PFSK-1 (cell line): Measurements from ENCODE around the gene CRY2.

Experiments used
- SIN3A ChIP-seq: IDR thresholded peaks from 2 replicates; pipeline ENCODE4 v1.6.1; 2012; ENCODE audit warnings: mild to moderate bottlenecking, low read length, moderate library complexity, borderline replicate concordance; ENCODE audit not compliant: insufficient read depth
- TF ChIP-seq, protein P1 (sequence below), 2 experiments: IDR thresholded peaks; 2 replicates each; pipeline versions ENCODE4 v1.6.1 to v1.8.0; 2011 to 2012; ENCODE audit warnings: low read depth in 2 of 2, low read length in 2 of 2, control low read depth in 1 of 2, inconsistent platforms in 1 of 2, mild to moderate bottlenecking in 1 of 2, moderate library complexity in 1 of 2; ENCODE audit not compliant: insufficient read depth in 1 of 2

GRCh38 chr11:45816614-45817013, 30.7 kb upstream of the CRY2 start:
- TF ChIP-seq SIN3A = no peak
- TF ChIP-seq, protein P1, sequence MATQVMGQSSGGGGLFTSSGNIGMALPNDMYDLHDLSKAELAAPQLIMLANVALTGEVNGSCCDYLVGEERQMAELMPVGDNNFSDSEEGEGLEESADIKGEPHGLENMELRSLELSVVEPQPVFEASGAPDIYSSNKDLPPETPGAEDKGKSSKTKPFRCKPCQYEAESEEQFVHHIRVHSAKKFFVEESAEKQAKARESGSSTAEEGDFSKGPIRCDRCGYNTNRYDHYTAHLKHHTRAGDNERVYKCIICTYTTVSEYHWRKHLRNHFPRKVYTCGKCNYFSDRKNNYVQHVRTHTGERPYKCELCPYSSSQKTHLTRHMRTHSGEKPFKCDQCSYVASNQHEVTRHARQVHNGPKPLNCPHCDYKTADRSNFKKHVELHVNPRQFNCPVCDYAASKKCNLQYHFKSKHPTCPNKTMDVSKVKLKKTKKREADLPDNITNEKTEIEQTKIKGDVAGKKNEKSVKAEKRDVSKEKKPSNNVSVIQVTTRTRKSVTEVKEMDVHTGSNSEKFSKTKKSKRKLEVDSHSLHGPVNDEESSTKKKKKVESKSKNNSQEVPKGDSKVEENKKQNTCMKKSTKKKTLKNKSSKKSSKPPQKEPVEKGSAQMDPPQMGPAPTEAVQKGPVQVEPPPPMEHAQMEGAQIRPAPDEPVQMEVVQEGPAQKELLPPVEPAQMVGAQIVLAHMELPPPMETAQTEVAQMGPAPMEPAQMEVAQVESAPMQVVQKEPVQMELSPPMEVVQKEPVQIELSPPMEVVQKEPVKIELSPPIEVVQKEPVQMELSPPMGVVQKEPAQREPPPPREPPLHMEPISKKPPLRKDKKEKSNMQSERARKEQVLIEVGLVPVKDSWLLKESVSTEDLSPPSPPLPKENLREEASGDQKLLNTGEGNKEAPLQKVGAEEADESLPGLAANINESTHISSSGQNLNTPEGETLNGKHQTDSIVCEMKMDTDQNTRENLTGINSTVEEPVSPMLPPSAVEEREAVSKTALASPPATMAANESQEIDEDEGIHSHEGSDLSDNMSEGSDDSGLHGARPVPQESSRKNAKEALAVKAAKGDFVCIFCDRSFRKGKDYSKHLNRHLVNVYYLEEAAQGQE (IDR thresholded peaks at IDR 0.05; ENCODE audit: insufficient read depth in 1 of 2, low read depth in 2 of 2, low read length in 2 of 2) = no peak
